ENCODE data around the gene TEX50. TPM values are rescaled to one million over a fixed set of nuclear protein-coding genes. Genes with fewer than 3 reads are reported as not detected.

Gene TEX50
- total RNA-seq = not detected in 2 replicates

GRCh38 chr1:173635116-173635515 is at the start of gene TEX50:
Gene TEX50, plus strand, starts transcription at chr1:173635338. Its CDS starts 184 bp downstream, at chr1:173635522.

GRCh38 chr1:173603056-173603591 is 32.0 kb upstream of the TEX50 start, which contains the start of gene SLC9C2:
Gene SLC9C2, minus strand, starts transcription at chr1:173603072. Its CDS starts 1,296 bp downstream, at chr1:173601776.

GRCh38 chr1:173669491-173669941 is 34.4 kb downstream of the TEX50 start, which contains the start of gene ANKRD45:
Gene ANKRD45, minus strand, starts transcription at chr1:173669851. Its CDS starts 10,433 bp downstream, at chr1:173659418.

Other genes starting within 250 kb of the TEX50 start
- 309 and 546 TPM in 2 replicates for gene PRDX6, start 158.0 kb upstream of the TEX50 start, total RNA-seq
- 0.30 and 0.46 TPM in 2 replicates for gene SLC9C2, start 32.3 kb upstream of the TEX50 start, total RNA-seq
- gene ANKRD45, start 34.5 kb downstream of the TEX50 start, total RNA-seq = under 0.01 and 2.6 TPM in 2 replicates
- gene KLHL20, start 79.6 kb downstream of the TEX50 start, total RNA-seq = 50.1 and 64.4 TPM in 2 replicates
- 14.0 and 27.9 TPM in 2 replicates for gene DARS2, start 189.3 kb downstream of the TEX50 start, total RNA-seq
- gene CENPL, start 189.5 kb downstream of the TEX50 start, total RNA-seq = 9.2 and 14.2 TPM in 2 replicates
- gene GAS5, start 232.7 kb downstream of the TEX50 start, total RNA-seq = 446 and 587 TPM in 2 replicates
- gene ZBTB37, start 233.0 kb downstream of the TEX50 start, total RNA-seq = 8.3 and 10.8 TPM in 2 replicates